GM11168 (cell line): ENCODE measurements around the gene PDCD6IP.

Experiments used
- in situ Hi-C: fragments of 300-500 bp; cut with MboI; formaldehyde crosslinking; loops from one replicate; pipeline ENCODE4 v1.12.0; 2022; ENCODE audit warnings: low sequenced_read_pairs; ENCODE audit not compliant: unreplicated experiment

The PDCD6IP gene

DNA sequence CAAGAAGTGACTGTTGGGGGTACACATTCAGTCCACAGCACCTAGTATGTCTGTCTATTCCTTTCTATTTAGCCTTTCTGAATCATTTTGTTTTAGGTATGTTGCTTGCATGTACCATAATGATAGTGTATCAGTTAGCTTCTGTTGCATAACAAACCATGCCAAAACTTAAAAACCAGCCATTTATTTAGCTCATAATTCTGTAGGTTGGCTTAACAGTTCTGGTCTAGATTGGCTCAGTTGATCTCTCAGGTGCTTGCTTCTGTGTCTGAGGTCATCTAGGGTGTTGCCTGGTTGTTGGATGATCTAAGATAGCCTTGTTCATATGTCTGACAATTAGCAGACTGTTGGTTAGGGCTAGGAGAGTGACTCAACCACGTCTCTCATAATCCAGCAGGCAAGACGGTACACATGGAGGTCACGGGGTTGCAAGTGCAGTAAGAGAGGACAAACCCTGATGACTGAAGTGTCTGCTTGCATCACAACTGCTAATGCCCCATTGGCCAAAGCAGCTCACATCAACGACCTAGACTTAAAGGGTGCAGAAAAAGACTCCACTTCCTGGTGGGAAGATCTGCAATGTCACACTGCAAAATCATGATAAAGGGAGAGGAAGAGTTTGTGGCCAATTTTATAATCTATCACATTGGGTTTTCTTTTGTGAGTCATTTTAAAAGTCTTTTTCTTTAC, 6.8 kb upstream of the PDCD6IP start:
- in situ Hi-C loops, result loop anchor here (25.0 kb wide), 1 partner anchor 354 kb away; the partner anchor contains the start of gene UBP1

DNA sequence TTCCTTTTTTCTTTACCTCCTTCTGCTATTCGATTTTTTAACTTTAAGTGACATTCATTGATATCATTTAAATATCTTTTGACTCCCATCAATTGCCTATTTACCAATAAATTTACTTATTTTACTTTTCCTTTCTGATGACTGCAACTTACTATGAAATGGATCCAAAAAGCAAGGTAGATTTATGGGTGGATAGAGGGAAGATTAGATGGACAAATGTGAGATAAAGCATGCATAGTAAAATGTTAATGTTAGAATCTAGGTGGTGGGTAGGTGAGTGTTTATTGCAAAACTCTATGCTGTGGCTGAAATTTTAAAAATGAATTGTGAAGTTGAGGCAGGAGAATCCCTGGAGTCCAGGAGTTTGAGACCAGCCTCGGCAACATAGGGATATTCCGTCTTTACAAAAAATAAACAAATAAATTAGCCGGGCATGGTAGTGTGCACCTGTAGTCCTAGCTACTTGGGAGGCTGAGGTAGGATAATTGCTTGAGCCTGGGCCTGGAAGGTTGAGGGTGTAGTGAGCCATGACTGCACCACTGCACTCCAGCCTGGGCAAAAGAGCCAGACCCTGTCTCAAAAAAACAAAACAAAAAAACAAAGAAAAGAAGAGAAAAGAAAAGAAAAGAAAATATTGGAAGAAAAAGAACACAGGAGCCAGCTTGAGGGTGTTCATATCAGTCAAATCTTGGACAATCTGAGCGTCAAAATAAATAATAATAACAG, 6.1 kb upstream of the PDCD6IP start:
- in situ Hi-C loops, result loop anchor here (25.0 kb wide), 1 partner anchor 355 kb away; the partner anchor contains the start of gene UBP1

DNA sequence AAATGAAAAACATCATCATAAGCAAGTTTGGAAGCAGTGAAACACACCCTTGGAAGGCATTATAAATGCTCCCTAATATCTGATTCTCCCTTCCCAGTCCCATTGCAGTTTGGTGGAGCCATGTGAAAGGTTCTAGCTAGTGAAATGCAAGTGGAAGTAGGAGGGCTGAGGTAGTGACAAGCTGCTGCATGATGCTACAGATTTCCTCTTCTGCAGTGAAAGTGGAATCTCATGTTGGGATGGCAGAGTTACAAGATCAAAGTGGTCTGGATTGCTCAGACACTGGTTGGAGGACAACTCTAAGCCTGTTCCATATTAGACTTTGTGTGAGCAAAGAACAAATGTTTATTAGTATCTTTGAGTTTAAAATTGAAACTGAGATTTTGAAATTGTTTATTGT, 3.3 kb upstream of the PDCD6IP start:
- in situ Hi-C loops, result loop anchor here (25.0 kb wide), 1 partner anchor 358 kb away; the partner anchor contains the start of gene UBP1

DNA sequence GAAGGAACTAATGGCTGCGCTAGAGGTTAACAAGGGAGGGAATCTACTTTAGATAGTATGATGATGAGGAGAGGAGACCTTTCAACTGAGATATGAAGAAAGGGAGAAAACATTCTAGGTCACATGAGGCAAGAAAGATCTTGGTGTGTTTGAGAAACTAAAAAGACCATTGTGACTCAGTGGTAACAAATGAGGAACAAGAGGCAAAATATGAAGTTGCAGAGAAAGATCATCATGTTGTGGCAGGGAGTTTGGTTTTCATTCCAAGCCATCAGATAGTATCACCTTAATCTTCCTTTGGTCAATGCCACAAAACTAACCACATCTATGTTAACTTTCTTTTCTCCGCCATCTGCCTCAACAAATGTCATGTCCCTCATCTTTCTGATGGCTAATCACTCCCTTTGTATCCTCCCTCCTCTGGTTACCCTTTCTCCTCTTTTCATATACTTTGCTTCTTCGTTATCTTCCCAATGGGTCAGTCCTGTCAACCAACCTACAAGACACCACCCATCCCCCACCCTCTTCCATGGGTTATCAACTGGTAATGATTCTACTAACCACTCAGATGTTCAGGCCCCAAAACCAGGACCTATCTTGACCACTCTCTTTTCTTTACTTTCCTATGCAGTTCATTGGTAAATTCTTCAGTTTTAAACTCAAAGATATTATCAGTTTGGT, 2.4 kb upstream of the PDCD6IP start:
- in situ Hi-C loops, result loop anchor here (25.0 kb wide), 1 partner anchor 359 kb away; the partner anchor contains the start of gene UBP1

DNA sequence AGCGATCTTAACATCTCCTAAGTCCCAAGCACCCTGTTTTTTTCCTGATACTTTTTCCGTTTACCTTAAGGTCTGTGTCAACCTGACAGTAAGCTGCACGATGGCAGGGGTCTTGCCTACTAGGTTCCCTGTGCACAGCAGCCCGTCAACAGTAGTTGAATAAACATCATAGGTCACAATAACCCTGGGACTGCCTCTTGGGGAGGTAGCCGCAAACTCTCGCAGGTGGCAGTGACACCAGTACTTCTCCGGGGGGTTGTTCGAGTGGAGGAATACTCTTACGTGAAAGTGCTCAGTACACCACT, 365 bp upstream of the PDCD6IP start:
- in situ Hi-C loops, result loop anchor here (25.0 kb wide), 1 partner anchor 361 kb away; the partner anchor contains the start of gene UBP1

DNA sequence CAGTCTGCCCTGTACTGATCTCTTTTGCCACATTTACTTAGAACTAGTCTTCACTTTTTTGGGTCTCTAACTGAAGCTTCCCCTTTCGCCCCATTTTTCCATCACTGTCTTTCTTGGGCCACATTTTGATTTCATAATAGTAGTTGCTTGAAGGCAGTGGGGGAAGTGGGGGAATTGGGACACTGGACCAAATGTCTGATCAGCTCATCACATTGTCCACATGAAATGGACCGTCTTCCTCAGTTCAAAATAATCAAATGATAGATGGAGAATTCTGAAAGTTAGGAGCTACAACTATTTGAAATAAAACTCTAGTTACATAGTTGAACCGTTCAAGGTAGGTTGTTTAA, 747 bp downstream of the PDCD6IP start:
- in situ Hi-C loops, result loop anchor here (25.0 kb wide), 1 partner anchor 362 kb away; the partner anchor contains the start of gene UBP1

DNA sequence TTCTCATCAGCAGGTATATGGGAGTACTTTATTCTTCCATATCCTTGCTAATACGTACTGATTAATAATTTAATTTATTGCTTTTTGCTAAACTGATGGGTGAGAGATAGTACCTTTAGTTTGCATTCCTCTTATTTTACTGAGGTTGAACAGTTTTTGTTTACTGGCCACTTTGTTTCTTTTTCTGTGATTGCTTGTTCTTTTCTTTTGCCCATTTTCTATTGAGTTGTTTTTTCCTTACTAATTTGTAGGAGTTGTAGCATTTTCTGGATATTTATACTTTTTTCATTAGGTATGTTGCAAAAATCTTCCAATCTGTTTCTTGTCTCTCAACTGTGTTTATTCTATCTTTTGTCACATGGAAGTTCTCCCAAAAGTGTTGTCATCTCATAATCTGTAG, 4.8 kb downstream of the PDCD6IP start:
- in situ Hi-C loops, result no loop called here

DNA sequence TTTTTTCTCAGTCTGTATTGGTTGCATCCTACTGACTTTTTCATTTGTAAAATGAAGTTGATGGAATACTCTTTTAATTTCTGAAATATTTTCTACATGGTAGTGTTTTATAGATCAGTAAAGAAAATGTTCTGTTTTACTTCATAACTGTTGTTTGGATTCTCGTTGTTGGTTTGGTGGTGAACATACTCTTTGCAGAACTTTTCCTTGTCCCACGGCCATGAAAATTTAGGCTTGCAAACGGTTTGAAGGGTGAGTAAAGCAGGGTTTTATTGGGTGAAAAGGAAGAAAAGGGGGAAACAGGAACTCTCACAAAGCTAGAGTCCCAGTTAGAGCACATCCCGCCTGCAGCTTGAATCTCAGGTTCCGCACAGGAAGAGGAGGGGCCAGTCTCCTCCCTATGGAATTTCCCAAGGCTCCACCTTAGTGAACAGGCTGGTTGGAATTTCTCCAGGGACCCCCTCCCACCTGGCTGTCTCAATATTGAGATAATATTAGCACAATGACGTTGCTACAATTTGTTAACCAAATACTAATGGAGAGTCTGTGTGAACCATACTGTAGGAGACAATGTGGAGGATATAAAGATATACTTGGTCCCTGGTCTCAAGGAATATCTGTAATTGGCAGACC, 5.6 kb downstream of the PDCD6IP start:
- in situ Hi-C loops, result no loop called here

DNA sequence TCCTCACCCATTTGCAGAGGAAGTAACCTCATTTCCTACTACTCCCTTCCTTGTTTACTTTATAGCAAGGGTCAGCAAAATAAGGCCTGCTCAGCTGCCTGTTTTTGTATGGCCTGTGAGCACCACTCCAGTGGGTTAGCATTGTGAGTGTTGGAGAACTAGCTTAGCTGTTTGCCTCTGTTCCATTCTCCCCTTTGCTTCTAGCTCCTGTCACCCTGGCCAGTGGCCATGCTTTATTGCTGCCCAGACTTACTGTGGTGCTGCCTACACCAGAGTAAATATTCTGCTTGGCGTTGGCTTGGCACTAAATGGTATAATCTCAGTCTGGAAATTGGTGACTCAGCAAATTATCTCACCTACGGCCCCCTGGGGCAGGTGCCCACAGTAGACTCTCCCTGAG, 8.8 kb downstream of the PDCD6IP start:
- in situ Hi-C loops, result no loop called here

DNA sequence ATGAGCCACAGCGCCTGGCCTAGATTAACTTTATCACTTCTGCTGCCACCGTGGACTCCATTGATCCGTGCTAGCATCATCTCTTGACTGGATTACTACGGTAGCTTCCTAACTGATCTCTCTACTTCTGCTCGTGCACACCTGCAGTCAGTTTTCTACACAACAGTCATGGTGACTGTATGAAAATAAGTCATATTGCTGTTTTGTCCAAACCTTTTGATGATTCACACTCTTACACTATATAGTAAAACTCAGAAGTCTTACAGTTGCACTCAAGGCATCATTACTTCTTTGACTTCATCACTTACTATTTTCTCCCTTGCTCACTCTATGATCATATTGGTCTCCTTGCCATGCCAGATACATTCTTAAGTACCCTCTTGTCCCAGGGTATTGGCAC, 10.1 kb downstream of the PDCD6IP start:
- in situ Hi-C loops, result no loop called here

DNA sequence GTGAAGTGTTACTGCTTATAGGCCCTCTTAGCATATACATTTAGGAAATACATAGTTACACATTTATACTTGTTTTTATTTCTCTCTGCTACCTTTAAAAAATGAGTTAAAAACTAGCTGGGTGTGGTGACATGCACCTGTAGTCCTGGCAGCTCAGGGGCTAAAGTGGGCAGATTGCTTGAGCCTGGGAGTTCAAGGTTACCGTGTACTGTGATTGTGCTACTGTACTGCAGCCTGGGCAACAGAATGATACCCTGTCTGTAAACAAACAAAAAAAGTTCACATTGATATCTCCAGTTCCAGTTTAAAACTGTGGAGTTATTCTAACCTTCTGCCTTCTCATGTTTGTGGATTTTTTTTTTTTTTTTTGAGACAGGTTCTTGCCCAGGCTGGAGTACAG, 12.1 kb downstream of the PDCD6IP start:
- in situ Hi-C loops, result no loop called here

DNA sequence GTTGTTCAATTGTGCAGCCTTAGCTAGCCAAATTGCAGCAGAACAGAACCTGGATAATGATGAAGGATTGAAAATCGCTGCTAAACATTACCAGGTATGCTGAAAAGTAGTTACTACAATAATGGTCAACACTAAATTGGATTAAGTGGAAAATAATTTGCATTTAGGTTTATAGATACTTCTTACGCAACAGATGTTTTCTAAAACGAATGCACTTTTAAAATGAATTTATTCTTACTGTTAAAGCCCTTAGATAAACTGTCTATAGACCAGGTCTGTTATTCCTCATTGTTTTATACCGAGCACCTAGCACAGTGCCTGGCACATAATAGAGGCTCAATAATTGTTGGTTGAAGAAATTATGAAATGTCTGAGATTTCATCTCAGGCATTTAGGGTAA, 23.6 kb downstream of the PDCD6IP start:
- in situ Hi-C loops, result no loop called here

DNA sequence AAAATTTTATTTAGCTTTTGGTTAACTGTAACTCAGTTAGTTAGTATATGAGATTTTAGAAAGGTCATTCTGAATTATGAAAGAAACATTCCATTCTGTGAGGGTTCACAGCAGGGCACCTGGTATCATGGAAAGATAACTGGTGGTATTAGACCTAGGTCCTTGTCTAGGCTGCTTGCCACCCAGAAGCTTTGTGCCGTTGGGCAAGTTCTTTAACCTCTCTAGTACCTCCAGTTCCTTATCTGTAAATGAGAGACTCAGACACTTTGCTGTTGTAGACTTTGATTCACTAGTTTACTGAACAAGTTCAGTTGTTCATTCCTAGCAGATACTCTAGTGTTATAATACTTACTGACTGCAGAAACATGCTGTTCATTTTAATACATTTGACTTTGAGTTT, 25.4 kb downstream of the PDCD6IP start:
- in situ Hi-C loops, result no loop called here

DNA sequence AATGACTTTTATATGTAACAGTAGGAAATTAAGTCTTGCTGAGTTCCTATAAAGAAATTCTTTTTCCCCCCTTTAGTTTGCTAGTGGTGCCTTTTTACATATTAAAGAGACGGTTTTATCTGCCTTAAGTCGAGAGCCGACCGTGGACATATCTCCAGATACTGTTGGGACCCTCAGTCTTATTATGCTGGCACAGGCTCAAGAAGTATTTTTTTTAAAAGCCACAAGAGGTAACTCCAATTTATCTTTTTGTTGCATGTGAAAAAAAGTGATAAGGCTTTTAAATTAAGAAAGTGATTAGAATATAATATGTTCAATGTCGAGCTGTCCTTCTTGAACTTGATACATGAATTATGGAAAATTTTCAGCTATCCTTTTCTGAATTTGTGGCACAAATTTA, 26.7 kb downstream of the PDCD6IP start:
- in situ Hi-C loops, result no loop called here

DNA sequence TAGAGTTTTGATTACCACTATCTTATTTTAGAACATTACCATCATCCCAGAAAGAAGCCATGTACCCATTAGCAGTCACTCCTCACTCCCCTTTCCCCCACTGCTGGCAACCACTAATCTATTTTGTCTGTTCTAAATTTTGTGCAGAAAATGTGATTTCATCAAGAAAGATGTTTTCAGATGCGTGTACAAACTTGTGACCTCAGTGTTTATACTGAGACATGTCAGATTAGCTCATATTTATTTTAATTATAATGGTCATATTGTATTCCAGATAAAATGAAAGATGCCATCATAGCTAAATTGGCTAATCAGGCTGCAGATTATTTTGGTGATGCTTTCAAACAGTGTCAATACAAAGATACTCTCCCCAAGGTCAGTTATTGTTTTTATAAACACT, 27.8 kb downstream of the PDCD6IP start:
- in situ Hi-C loops, result no loop called here

DNA sequence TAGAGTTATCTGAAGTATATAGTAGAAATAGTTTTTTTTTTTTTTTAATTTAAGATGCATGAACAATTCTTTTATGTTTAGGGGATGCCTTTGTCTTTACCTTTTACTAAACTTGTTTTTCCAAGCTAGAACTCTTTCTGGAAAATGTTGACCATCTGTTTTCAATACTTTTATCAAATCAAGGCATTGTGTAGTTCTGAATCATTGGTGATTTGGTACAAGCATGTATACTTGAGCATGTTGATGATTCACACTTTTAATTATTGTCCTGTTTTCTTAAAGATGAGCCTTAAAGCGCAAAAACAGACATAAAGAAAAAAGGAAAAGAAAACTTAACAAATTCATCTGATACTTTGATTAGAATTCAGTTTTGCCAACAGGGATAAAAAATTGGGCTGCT, 28.3 kb downstream of the PDCD6IP start:
- in situ Hi-C loops, result no loop called here

DNA sequence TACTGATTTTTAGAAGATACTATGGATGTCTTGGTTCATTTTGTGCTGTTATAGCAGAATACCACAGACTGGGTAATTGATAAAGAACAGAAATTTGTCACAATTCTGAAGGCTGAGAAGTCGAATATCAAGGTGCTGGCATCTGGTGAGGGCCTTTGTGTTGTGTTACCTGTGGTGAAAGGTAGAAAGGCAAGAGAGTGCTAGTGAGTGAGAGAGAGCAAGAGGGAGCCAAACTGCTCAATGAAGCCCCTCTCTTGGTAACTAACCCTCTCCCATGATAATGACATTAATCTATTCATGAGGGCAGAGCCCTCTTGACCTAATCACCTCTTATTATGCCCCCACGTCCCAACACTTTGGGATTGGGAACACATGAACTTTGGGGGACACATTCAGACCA, 31.3 kb downstream of the PDCD6IP start:
- in situ Hi-C loops, result no loop called here

DNA sequence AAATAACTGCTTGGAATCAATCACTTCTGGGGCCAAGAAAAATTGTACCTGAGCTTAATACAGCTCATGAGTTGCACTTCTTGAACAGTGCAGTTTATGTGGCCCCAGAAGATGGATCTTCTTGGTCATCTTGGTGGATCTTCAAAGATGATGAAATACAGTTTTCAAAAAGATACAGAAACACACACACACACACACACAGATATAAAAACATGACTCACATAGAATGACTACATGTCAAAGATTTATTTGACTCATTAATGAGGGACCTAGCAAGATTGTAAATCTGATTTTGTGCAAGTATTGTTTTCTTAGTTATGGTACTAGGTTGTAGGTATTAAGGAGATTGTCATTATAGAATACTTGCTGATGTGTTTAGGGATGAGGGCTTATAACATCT, 32.6 kb downstream of the PDCD6IP start:
- in situ Hi-C loops, result no loop called here

DNA sequence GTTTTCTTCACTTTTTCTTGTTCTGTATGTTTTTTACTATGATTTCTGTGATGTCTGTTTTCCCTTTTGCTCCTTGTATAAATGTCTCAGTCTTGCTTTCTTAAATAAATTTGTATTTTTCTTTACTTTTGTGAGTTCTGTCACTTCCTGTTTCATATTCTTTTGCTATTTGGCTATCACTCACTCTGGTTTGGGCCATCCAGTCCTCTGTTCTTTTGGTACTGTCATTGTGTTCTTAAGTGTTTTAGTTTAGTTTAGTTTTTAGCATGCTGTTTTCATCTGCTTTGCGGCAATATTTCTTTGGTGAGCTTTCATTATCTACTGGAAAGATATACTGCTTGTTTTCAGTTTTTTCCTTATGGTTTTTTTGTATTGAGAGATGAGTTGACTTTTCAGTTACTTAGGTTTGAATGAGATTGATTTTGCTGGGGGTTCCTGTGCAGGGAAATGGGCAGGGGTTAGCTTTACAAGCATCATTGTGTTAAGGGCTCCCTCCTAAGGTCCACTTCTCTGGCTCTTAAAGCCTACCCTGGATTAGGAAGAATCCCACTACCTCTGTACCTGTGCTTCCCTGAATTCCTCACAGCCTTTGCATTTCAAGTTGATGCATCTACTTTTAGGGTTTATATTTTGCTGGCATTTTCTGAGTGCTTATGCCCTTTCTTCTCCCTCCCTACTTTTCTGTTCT, 35.1 kb downstream of the PDCD6IP start:
- in situ Hi-C loops, result no loop called here

DNA sequence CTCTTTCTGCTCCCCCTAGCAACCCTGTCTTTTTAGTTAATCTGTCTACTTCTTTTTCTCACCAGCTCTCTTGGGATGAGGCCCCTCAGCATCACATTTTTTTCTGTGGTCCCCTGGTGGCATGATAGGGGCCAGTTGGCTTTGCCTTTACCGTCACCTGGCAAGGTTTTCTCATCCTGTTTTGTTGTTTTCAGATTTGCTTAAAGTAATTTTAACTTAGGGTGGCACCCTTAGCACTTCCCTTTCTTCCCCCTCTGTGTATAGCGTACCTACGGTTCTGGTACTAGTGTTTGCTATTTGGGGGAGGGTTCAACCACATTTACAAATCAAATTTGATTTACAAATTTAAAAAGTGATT, 35.6 kb downstream of the PDCD6IP start:
- in situ Hi-C loops, result no loop called here
